22Rv1 (cell line): Measurements from ENCODE around the gene PRDM16.

Experiments
- CTCF ChIP-seq: fragments of 450-650 bp; IDR thresholded peaks from 2 replicates; pipeline ENCODE4 v1.5.1; 2017; ENCODE audit warnings: mild to moderate bottlenecking
- ZFX ChIP-seq: fragments of 450-650 bp; IDR thresholded peaks from 2 replicates; pipeline ENCODE4 v1.6.1; 2017; ENCODE audit warnings: antibody characterized with exemption, borderline replicate concordance

DNA sequence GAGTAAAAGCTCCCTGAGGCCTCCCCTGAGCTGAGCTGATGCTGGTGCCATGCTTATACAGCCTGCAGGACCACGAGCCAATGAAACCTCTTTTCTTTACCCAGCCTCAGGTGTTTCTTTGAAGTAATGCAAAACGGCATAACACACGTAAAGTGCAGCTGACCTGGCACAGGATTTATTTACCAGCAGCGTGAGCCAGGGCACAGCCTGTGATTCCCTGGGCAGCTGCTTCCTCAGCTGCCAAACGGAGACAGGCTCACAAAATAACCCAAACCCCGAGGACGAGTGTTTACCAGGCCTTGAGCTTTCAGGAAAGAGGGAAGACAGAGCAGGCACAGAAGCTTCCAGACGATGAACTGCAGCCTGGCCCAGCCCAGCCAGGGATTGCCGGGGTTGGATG lies 264.9 kb downstream of the PRDM16 start:
- no peak for TF ChIP-seq CTCF
- TF ChIP-seq ZFX = no peak
